SW480 (cell line): ENCODE measurements around the gene TAPBP.
A peak's percentile ranks its signal among the peaks of the same experiment; 100 is the strongest.
"Not testable (repeated sequence)": the region's sequence is repeated elsewhere in the genome, so short reads cannot be mapped to it uniquely, and the experiment has no call there.

Experiments
- DNase-seq: peaks from one replicate; pipeline ENCODE4 v3.0.0-alpha.2; 2016; ENCODE audit warnings: low spot score

The TAPBP gene

DNA sequence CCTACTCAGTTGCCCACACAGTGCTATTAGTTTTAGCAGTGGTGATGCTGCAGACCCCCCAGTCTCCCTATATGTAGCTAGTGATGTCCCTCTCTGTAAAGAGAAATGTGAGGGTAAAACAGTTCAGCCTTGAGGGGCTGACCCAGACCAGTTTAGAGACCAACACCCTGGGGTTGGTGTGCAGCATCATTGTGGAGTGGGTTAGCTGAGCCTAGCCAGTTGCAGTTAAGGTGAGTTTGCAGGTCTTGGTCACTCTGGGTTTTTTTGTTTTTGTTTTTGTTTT, 37.4 kb downstream of the TAPBP start:
- DNase-seq: no peak

DNA sequence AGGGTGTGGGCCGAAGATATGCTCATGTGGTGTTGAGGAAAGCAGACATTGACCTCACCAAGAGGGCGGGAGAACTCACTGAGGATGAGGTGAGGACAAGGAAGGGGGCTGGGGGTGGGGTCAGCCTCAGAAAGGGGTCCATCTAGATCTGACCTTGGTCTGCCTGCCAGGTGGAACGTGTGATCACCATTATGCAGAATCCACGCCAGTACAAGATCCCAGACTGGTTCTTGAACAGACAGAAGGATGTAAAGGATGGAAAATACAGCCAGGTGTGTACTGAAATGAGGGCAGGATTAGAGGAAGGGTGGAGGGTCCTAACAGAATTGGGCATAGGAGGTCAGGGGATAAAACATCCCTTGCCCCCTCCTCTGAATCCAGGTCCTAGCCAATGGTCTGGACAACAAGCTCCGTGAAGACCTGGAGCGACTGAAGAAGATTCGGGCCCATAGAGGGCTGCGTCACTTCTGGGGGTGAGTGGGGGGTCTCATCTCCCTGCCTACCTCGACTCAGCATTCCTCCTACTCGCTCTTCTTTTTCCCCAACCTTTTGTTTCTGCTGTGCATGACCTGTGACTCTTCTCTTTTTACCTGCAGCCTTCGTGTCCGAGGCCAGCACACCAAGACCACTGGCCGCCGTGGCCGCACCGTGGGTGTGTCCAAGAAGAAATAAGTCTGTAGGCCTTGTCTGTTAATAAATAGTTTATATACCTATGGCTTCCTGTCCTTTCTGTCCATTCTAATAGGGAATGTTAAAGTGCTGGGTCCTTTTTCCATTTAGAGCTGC, 37.9 kb downstream of the TAPBP start:
- DNase-seq: not testable (repeated sequence)

DNA sequence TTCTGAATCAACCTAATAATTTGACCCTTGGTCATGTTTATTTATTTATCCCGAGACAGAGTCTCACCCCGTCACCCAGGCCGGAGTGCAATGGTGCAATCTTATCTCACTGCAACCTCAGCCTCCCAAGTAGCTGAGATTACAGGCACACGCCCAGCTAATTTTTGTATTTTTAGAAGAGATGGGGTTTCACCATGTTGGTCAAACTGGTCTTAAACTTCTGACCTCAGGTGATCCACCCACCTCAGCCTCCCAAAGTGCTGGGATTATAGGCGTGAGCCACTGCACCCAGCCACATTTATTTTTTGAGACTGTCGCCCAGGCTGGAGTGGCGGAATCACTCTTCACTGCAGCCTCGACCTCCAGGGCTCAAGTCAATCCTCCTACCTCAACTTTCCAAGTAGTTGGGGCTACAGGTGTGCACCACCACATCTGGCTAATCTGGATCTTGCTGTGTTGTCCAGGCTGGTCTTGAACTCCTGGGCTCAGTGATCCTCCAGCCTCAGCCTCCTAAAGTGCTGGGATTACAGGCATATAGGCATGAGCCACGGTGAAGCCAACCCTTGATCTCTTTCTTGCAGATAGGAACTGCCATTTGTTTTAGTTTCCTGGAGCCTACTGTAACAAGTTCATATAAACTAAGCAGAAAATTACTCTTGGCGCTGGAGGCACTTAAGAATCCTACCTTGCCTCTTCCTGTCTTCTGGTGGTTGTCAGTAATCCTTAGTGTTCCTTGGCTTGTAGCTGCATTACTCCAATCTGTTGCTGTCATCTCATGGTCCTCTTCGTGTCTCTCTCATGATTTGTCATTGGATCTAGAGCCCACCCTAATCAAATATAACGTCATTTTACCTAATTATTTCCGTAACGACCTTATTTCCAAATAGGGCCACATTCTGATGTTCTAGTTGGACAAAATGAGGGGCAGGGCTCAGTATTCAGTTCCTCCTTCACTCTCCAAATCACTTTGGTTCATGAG, 39.7 kb downstream of the TAPBP start:
- no peak for DNase-seq

DNA sequence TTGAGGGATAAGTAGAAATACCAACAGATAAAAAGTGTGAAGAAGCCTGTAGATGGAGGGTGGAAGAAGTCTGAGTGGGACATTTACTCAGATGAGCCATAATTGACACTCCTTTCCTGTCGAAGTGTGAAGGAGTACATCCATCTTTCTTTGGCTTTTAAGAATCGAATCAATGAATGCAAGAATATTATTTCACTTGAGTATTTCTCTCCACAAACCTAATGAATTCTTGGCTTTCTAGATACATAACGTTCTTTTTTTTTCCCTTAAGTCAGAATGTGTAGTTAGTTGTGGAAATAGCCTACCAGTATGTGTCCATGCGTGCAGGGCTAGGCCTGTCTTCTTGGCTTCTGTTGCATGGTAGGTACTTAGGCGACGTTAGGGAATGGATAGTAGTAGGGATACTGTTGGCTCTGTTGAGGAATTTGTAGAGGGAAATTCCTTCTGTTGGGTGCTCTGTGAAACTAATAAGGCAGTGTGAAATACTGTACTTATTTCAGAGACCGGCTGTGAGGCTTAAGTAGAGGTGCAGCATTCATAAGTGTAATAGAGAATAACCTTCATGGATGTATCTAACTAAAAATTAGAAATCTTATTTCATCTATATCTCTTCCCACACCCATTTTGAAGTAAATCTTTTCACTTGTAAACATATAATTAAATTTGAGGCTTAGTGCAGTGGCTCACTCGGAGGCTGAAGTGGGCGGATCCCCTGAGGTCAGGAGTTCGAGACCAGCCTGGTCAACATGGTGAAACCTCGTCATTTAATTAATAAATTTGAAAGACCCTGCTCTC, 40.6 kb downstream of the TAPBP start:
- no peak for DNase-seq

DNA sequence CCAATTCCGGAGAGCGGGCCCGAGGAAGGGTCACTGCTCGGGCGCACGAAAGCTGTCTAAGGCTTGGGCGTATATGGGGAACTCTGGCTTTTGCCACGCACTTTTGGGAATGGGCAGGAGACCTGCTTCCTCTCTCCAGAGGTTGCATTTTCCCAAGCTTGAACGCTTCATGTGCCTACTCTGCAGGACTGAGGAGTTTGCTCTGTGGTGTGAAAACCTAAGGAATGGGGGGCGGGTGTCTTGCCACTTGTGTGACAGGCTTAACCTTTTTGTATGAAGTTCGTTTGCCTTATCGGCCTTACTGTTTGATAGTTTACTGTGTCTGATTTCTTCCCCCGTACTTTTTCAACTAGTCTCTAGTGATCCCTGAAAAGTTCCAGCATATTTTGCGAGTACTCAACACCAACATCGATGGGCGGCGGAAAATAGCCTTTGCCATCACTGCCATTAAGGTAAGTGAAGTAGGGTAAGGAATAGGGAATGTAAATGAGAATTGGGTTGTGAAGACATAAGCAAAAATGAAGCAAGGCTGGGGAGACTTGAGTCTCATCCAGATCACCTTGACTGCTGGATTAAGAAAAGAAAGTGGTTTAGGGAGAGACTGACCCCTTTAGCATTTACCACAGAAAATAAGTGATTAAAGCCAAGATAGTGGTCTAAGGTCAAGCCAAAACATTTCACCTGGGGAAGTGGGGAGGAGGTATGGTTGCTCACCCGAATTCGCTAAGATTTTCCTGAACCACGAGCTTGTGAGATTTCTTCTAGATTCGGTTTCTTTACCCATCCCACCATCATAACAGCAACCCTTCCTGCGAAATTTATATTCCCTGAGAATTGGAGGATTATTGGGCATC, 41.4 kb downstream of the TAPBP start:
- DNase-seq: no peak

DNA sequence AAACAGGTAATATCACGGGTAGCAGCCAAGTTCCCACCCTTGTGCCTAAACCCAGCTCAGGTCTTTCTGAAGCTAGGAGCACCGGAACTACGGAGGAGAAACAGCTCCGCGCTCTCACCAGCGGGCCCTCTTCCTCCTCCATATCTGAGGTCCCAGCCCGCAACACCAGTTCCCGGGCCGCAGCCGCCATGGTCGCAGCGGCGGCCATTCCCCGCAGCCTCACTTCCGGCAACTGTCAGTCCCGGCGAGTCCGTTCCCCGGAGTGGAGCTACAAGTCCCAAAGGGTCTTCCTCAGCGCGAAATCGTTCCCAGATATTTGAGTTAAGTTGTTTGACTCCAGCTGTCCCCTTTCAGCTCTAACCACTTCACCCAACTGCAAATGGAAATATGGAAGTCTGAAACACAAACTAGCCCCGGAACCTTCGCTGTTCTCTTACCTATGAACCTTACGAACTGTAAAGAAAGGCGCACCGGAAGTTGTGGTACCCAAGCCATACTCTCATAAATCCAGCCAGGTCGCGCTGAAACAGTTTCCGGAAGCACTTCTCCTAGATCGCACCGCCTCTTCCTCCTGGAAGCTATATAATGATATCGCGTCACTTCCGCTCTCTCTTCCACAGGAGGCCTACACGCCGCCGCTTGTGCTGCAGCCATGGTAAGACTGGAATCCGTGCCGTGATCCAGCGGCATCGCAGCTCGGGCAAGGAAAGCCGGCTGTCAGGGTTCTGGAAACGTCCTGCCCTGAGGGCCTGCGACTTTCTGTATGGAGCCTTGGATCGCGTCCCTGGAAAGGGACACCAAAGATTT, 42.2 kb downstream of the TAPBP start, which contains the start of the genes RPS18 and VPS52:
TSS of gene RPS18 (plus strand) at position 608 of the 807 bp plus-strand sequence. CDS start at position 653, 45 bp downstream.
TSS of gene VPS52 (minus strand) at position 409 of the 807 bp plus-strand sequence. CDS start at position 208, 201 bp downstream.
- peak; percentile 97 for DNase-seq

DNA sequence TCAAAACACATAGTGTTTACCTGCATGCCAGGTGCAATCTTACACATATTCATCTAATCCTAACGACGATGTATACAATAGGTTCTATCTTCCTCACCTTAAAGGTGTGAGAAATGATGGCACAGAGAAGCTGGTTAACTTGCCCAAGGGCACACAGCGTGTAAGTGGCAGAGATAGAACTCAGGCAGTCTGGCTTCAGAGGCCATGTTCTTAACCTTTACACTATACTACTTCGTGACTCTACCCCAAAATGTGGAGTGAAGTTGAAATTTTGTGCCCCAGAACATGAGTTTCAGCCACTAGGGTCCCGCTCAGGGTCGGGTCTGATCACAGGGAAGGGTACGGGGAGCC, 42.8 kb downstream of the TAPBP start:
- DNase-seq: no peak

DNA sequence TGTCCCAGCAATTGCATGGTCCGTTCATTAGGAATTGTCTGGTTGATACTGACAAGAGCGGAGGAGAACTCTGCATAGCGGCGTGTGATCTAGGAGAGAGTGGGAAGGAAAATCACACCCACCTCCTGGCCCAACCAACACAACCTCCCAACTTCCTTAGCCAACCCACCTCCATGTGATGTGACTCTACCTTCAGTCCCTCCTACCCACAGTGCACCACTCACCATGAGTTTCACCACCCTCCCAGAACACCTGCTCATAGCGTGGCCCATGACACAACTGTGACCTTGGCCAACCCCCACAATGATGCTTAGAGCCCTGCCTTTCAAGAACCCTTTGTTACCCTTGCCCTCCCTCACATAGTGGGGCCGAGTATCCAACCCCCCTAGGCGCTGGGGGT, 49.9 kb downstream of the TAPBP start:
- no peak for DNase-seq

DNA sequence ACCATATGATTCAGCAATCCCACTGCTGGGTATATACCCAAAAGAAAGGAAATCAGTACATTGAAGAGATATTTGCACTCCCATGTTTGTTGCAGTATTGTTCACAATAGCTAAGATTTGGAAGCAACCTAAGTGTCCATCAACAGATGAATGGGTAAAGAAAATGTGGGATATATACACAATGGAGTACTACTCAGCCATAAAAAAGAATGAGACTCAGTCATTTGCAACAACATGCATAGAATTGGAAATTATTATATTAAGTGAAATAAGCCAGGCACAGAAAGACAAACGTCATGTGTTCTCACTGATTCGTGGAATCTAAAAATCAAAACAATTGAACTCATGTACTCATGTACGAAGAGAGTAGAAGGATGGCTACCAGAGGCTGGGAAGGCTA, 51.4 kb downstream of the TAPBP start:
- DNase-seq: not testable (repeated sequence)

DNA sequence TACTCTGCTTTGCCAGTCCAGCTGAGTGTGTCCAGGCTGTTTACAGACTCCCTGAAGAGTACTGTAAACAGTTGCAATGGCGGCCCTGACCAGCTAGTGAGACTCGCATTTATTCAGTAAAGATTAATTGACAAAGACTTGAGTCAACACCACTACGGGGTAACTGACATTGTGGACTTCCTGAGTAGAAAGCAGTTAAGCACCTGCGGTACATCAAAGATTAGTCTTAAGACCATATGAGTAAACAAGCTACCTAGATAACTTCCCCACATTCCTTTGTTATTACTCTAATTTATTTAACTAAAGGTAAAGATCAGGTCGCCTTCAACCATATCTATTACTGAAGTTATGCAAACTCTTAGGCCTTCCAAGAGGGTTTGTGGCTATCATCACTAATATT, 54.8 kb downstream of the TAPBP start:
- DNase-seq: no peak

DNA sequence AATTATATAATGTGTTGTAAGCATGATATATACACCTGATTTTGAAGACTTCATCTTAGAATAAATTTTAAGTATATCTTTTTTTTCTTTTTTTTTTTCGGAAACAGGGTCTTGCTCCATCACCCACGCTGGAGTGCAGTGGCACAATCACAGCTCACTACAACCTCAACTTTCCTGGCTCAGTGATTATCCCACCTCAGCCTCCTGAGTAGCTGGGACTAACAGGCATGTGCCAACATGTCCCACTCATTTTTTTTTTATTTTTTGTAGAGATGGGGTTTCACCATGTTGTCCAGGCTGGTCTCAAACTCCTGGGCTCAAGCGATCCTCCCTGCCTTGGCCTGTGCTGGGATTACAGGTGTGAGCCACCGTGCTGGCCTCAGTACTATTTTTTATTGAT, 59.3 kb downstream of the TAPBP start:
- no peak for DNase-seq

DNA sequence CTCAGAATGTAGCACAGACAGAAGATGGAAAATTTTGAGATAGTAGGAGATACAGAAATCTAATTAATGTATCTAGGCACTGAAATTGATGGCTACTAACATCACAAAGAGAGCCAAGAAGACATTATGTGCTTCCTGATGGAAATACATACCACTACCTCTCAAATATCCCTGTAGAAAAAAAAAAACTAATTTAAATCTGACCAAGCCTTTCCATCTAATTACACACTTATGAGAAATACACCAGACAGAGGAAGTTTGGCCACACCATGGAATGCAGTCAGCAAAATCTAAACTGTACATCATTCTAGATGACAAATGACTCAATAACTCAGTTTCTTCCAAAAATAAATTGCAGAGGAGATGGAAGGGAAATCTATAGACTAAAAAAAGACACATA, 61.1 kb downstream of the TAPBP start:
- no peak for DNase-seq

DNA sequence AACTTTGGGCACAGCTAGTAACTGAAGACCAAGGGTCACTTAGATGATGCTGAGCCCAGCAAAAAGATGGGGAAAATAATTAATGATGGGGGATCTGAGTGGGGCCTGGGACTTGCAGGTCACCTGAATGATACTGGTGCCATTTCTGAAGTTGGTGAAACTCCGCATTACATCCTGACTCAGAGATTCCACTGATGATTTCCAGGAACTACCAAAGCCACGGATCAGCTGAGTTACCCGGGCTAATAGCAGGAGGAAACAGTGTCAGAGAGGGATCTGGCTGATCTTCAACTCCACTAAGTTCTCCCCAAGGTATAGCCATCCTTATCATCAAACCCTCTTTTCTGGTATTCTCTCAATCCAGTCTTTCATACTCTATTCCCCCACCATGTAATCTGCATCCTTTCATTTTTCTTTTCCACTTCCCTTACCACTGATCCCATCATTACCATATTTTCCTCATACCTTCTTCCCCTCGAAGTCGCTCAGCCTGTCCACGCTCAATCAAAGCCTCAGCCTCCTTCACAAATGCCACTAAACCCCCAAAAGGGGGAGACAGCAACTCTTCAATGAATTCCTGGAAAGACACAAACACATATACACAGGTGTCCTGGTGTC, 62.4 kb downstream of the TAPBP start:
- DNase-seq: no peak

DNA sequence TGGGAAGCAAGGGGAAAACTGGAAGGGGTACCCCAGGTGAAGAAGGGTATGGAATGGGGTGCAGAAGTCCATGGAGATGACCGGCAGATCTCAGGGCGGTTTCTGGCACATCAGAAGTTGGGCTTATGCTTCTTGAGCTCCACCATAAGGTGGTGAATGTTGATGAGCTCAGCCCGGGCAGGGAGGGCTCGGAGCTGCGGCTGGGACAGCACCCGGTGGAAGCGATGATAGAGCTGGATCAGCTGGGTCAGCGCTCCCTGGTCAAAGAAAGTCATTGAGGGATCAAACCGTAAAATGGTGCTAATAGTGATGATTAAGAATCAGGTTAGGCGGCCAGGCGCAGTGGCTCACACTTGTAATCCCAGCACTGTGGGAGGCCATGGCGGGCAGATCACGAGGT, 63.1 kb downstream of the TAPBP start:
- DNase-seq: no peak

DNA sequence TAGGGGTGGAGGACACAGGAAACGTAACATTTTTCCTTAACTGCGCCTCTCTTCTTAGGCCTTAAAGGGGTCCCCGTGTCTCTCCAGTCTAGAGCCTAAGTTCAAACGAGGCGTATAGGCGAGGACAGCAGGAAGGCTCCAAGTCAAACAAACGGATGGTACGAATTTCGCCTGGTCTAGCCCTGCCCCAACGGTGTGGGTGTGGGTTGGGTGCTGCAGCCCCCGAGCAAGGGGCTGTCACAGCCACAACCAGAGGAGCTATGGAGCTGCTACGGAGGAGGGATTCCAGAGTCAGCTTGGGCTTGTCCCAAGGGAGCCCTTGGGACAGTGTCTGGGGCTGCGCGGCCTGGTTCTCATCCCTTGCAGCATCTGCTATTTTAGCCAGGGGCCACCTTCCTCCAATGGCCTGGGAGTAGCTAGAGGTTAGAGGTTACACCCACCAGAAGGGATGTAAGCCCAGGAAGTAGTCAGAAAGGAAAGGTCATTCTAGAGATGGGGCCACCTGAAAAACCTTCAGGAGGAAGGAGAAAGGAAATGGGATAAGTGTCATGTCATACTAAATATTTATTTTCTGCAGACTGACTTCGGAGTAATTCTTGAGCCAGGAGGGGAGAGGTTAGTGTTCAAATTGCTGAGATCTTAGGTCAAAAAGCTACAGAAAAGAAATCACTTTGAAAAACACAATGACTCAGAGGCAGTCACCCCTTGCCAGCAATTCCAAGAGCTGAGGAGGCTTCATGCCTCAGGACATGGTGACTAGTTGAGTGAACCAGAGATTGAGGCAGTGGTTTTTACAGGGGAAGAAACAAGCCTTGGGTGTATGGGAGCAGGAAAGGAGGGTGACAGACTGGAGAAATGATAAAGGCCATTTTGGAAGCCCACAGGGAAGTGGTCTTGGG, 63.9 kb downstream of the TAPBP start:
- no peak for DNase-seq
